Activated T-helper 9 cell treated with anti-CD3 and anti-CD28 coated beads, Interleukin-2, amount 50 U/mL, for 16 hours (primary cell): ENCODE results near the gene SLC22A3.
"Not testable (repeated sequence)": the region's sequence is repeated elsewhere in the genome, so short reads cannot be mapped to it uniquely, and the experiment has no call there.

Experiments
- DNase-seq: peaks from one replicate; pipeline ENCODE4 v3.0.0-alpha.2; 2020; ENCODE audit warnings: low read depth

SLC22A3 gene

DNA sequence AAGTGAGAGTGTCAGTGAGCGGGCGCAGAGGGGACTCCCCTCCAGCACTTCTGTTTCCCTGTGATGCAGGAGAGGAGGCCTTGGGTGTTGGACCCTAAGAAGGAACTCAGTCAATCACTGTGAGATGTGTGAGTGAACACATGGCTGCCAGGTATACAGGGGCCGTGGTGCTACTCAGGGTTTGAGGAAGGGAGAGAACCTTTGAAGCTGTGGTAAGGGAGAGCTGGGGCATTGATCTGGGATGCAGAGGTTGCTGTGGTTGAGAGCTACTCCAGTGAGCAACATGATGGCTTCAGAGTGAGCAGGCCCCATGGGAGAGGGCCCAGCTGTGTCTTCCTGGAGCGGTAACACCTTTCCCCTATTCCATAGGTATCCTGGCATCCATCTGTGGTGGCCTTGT, 99.2 kb downstream of the SLC22A3 start:
- DNase-seq: no peak

DNA sequence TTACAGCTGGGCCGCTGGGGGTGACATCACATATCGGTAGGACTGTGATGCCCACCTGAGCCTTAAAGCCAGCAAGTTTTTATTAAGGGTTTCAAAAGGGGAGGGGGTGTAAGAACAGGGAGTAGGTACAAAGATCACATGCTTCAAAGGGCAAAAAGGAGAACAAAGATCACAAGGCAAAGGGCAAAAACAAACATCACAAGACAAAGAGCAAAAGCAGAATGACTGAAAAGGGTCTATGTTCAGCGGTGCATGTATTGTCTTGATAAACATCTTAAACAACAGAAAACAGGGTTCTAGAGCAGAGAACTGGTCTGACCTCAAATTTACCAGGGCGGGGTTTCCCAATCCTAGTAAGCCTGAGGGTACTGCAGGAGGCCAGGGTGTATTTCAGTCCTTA, 101.6 kb downstream of the SLC22A3 start:
- not testable (repeated sequence) for DNase-seq

DNA sequence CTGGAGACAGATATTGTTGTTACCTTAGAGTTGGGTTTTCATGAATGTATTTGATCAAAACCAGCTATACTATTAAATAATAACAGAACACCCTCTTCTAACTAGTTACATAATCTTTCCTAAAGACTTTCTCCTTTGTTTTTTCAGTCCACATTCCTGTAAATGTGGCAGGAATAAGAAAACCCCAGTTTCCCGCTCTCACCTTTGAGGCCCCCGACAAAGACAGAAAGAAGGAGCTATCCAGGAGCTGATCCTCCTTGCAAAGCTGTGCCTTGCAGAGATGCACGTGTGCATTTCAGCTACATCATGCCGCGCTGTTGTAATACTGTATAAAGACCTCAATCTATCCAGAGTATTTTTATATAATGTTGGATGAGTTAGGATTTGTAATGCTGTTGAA, 102.7 kb downstream of the SLC22A3 start:
- no peak for DNase-seq

DNA sequence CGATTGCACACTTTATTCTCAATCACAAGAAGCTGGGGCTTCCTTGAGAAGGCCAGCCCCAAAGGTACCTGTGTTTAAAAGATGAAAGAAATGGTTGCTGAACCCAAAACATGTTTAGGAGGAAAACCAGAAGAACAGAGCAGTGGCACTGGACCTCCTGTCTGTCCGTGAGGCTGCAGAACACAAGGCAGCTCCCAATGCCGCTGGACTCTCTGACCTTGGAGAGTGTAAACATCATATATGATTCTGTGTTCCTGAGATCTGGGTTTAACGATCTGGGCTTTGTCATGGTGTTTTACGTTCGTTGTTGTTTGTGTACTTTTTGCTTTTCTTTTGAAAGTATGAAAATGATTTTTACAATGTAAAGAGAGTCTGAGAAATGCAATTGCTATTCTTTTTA, 106.1 kb downstream of the SLC22A3 start:
- DNase-seq: no peak

DNA sequence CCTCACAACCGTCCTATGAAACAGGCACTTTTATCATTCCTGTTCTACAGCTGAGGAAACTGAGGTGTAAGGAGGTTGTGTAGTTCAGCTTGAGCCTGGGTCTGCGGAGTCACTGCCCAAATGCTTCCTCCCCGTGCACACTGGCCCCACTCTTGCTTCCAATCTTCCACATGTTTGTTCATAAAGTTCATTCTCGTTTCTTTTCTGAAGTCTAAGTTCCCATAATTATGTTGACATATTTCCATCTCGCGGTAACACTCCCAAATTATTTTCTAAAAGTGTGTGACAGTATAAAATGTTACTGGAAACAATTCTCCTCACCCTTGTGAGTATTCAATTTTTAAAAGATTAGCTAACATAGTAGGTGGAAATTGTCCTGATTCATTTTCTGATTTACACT, 106.9 kb downstream of the SLC22A3 start:
- DNase-seq: no peak

DNA sequence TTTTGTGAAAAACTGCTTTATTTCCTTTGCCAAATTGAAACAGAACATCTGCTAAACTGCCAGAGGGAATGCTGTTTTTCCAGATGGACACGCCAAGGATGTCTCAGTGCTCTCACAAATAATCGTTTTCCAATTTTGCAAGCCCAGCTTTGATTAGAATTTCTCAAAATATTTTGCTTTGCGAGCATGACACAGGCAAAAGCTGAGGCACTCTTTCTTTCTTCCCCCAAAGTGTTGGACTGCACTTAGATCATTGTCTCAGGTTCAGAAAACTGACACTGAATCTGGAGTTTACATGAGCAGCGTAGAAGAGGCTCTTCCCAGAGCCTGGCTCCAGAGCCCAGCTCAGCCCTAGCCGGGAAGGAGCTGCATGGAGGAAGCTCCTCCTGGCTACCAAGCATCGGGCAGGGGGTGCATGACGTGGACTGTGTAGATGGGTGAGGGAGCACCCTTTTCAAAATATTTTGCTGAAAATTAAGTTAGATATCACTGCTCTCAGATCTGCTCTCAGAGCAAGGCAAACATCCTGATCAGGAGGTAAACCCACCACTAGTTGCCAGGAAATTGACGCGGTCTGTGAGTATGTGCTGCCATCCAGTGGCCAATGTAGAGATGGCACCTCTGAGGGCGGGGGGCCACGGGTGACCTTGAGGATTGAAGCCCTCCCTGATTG, 107.5 kb downstream of the SLC22A3 start:
- DNase-seq: peak; percentile 45

DNA sequence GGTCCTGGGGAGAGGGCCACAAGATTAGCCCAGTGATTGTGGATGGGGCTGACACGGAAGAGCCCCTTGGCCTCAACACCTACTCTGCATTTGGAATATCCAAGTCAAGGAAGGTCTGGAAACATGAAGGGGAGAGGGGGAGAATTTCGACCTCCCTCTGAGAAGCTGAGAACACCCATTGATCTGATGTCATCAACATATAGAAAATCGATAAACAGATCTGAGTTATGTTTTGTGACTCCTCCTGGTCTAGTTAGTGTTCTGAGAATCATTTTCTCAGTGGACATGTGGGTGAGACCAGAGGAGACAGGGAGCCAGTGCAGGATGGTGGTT, 108.0 kb downstream of the SLC22A3 start:
- no peak for DNase-seq

DNA sequence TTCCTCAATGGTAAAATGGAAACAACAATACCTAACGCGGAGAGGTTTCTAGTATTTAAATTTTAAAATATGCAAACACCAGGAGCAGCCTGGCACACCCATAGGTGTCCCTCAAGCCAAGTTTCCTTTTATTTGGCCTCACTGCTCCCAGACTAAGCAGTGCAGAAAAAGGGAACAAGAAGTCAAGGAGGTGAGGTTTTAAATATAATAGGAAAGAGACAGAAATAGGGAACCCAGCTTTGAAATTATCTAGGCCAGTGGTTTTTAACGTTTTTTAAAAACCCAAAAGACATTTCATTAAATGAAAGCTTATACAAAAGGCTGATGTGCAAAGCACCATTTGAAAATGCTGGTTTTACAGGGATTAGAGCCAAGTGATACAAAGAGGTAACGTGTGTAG, 109.6 kb downstream of the SLC22A3 start:
- DNase-seq: no peak

DNA sequence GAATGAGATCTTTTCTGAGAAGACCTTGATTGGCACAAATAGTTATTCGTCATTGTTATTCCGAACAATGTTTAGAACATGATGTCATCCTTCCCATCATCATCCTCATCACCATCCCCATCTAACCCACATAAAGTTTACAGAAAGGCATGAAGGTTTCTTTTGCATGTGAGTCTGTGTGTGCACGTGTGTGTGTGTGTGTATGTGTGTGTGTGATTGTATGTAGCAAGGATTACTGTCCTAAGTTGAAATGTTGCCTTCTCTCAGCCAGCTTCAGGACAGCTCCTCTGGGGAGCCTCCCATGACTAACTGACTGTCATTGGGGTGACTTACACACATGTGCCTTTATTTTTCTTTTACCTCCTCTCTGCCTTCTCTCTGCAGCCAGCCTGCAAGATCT, 113.5 kb downstream of the SLC22A3 start:
- no peak for DNase-seq

DNA sequence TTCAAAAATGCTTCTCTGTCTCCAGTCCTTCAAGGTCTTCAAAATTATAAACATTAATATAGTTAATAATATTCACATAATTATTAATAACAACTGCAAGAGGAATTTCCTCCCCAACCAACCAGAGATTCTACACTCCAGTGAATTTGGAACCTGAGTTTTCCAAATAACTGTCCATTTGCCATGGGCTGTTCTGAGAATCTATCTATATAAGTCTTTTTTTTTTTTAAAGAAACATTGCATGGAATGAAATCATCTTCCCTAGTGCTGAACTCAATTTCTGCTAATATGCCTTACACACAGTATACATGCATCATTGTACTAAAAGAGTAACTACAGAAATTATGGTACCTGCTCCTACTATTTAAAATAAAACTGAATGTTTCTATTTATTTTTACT, 113.9 kb downstream of the SLC22A3 start:
- DNase-seq: no peak

DNA sequence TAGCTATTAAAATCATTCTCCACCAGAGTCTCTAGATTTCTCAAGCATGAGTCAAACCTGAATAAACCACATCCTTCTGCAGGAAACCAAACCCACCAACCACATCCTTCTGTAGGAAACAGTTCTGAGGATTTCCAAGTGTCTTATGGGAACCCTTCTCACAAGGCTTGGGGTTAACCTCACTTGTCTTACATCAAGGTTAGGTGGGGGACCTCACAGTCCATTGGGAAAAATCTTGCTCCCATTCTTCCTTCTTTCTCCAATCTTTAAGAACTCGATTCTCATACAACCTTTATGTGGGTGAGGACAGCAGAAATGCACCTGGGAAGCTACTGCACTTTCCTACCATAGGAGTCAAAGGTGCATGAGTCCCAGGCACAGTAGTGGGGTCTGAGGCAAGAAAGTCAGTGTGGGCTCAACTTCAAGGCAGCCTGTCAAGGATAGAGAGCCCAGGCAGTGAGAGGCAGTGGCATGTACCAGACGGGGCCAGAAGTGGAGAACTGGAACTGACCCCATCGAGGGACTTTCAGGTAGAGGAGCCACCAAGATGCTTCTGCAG, 114.5 kb downstream of the SLC22A3 start:
- peak; percentile 9 for DNase-seq

DNA sequence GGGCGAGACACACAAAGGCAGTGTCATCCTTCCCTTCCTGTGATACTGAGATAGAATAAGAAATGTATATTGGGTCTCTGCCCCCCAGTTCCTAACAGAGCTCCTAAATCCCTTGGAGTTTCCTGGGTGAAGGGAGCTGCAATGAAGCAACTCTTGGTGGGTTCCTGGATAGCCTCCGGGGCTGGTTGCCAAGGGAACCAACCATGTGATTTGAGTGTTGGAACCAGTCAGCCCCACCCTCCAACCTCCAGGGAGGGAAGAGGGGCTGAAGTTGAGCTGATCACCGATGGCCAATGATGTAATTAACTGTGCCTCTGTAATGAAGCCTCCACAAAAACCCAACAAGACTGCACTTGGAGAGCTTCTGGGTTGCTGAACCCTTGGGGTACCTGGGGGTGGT, 116.6 kb downstream of the SLC22A3 start:
- DNase-seq: no peak

DNA sequence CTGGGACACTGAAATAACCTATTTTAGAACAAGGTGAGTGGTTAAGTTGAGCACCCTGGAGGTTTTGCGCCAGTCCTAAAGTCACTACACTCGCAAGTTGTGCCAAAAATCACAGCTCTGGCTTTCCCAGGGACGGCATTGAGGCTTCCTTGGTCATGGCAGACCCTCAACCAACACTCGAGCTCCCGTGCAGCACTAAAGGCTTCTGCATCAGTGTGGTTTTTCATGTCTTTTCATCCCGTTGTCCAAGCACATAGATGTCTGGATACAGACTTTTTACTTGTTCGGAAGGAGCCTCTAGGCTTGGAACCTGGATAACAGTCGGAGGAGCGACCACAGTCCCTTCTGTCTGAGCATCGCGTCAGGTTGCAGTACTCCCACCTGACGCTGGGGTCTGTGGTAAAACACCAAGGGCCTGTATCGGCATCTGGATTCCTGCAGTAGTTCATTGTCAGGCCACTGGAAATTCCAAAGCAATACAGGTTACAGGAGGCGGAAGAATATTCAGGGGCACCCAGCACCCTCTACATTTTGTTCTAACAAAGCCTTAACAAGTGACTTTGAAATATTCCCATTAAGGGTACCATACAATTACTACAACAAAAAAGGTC, 119.2 kb downstream of the SLC22A3 start:
- DNase-seq: not testable (repeated sequence)

DNA sequence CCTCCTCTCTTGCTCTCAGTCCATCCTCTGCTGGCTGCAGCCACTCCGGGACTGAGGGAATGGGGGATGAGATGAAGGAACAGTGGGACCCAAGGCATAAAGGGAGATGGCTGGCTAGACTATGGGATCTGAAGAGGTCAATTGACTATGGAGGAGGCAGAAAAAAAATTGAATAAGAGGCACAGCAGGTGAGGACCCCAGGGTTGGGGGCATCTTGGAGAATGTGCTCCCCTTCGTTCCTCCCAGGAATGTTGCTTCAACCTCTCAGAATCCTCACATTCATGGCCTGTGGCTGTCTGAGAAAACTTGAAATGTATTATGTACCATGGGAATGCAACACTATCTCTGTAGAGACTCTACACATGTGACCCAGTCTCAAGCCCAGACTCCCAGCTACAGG, 121.0 kb downstream of the SLC22A3 start:
- DNase-seq: no peak

DNA sequence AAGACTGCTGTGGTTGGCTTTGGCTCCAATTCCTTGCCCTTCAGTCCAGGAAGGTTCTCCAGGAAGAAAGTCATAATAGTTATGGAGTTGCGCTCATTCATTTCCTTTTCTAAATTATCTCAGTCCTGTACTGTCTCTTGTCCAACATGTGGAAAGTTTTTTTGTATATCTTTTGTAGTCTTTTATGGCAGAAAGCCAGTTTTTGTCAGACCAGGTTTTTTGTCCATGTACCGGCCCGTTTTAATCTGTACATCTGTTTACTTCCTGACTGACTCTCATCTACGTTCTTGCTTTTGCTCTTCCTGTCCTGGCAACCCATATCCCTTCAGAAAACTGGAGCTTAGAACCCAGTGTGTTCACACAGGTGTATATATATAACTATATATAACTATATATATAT, 127.9 kb downstream of the SLC22A3 start:
- DNase-seq: not testable (repeated sequence)

DNA sequence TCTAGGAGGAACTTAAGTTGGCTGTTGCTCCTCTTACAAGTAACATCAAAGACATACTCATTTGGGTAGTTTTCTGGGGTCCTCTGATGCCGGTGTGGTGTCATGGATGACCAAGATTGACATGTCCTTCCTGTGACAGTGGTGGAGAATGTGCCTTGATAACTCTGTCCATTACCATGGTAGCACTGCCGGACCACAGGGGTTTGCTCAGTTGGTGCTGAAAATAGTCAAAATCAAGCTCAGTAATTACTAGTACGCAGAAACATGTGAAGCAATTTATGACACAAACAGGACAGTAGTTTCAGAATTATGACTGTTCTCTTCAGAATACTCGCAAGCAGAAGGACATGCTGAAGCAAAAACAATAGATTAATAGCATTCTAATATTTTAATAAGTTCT, 128.9 kb downstream of the SLC22A3 start:
- DNase-seq: not testable (repeated sequence)

DNA sequence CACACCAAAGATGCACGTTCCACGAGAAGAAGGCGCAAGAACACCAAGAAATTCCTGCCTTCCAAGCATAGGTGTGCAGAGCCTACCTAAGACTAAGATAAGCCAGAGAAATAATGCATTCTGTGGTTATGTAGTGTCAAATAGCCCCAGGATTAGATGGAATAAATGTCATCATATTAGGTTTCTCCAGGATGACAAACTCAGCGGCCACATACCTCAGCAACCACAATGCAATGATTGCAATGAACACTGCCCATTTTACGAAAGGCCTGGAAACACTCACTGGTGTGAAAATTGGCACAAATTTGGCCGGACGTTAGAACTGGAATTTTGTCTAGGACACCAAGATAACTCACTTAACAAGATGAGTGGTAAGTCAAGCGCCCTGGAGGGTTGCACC, 129.7 kb downstream of the SLC22A3 start:
- no peak for DNase-seq

DNA sequence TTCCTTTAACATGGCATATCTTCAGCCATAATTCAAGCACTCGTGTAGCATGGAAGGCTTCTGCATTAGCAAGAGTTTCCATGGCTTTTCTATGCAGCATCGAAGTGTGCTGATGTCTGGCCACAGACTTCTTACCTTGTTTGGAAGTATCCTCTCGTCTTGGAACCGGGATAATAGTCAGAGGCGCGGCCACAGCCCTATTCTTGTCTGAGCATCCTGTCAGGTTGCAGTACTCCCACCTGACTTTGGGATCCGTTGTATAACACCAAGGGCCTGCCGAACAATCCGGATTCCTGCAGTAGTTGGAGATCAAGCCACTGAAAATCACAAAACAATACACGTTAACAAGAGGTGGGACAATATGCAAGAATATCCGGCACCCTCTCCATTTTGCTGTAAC, 138.9 kb downstream of the SLC22A3 start:
- DNase-seq: no peak

DNA sequence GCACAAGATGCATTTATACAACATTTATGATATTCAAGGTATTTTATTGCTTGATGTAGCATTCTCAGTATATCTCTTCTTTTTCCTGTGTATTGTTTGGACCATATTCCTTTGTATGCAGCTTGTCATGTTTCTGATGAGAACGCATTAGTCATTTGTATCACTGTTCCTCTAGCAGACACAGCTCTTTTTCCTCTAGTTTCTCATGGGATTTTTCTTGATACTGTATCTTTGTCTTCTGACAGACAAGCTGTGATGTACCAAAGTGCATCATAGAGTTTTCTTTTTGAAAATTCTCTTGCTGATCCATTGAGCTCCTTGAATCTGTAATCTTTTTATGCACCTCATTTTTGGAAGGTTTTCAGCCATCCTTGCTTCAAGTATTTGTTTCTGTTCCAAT, 140.9 kb downstream of the SLC22A3 start:
- DNase-seq: no peak

DNA sequence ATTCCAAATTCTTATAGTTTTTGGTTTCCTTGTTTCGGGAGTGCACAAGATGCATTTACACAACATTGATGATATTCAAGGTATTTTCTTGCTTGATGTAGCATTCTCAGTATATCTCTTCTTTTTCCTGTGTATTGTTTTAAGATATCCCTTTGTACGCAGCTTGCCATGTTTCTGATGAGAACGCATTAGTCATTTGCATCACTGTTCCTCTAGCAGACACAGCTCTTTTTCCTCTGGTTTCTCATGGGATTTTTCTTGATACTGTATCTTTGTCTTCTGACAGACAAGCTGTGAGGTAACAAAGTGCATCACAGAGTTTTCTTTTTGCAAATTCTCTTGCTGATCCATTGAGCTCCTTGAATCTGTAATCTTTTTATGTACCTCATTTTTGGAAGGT, 146.4 kb downstream of the SLC22A3 start:
- DNase-seq: no peak

DNA sequence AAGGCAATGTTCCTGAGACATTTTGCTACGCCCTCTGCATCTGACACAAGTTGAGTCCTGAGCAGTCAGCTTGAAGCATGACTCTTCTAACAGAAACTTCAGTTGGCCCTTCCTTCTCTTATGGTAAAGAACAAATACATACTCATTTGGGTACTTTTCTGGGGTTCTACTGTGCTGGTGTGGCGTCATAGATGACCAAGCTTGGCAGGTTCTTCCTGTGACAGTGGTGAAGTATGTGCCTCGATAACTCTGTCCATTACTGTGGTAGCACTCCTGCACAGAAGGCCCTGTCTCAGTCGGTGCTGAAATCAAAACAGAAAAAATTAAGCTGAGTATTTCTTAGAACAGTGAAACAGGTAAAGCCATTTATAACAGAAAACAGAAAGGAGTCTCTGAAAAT, 152.5 kb downstream of the SLC22A3 start:
- no peak for DNase-seq
